NCI-H1694 (cell line): ENCODE results near the gene BSG.
"Not testable (repeated sequence)": the region's sequence is repeated elsewhere in the genome, so short reads cannot be mapped to it uniquely, and the experiment has no call there.

Source experiments
- DNase-seq: peaks from one replicate; lab custom pipeline; 2025; lab: John Stamatoyannopoulos, UW

BSG gene

DNA sequence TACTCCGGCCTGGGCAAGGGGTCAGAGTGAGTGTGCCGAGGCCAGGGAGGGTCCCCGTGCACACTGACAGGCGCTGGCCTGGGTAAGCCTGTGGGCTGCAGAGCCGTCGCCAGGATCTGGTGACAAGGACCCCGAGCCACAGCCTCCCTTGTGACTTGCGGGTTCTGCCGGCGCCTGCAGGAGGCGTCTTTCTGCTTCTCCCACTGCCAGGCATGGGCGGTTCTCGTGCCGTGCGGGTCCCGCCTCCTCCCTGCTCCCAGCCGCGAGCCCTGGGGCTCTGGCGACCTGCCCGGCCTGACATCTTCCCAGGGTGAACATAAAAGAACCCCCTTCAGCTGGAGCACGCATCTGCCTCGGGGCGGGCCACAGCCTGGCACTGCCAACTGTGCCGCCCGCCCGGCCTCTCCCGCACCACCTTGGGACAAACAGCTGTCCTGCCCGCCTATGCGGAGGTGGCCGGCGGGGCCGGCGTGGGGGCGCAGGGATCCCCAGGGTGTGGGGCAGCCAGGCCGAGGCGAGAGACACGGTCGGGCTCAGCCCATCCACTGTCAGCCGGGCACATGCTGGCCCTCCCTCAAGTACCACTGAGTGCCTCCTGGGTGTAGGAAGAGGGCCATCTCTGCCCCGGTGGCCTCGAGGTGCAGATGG lies 15.8 kb downstream of the BSG start:
- DNase-seq, result peak; percentile 88

DNA sequence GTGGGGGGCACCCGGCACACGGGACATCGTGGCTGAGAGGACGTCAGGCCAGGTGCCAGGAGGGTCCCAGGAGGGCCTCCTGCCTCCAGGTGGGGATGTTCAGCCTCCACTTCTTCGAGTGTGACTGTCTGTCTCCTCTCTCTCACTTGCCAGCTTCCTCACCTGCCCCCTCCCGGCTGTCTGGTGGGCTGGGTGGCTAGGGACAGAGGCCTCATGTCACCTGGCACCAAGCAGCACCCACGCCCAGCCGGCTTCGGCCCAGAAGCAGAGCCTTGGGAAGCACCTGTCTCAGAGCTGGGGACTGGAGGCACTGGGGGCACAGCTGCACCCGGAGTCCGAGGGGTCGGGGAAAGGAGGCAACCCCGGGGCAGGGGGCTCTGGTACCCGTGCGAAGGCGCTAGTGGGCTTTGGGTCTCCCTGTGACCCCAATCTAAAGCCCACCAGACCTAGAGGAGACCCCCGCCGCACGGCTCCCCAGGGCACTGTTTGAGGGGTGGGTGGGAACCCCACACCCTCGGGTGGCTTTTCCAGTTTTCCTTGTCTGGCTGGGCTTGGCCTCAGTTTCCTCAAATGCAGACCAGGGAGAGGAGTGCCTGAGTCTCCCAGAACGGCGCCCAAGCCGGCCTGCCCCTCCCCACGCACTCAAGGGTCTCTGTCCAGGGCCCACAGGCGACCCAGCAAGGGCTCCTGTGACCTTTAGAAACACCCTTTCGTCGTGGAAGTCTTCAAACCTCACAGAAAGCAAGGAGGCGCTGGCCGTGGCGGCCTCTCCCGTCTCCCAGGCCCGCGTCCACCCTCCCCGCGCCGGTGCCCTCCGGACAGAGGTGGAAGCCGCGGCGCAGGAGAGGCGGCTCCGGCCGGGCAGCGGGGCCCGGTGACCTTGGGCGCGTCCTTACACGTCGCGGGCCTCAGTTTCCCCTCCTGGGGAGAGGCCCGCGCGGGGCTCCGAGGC lies 16.6 kb downstream of the BSG start:
- DNase-seq, result no peak

GRCh38 chr19:589693-590395 lies 17.4 kb downstream of the BSG start, which contains the start of gene HCN2:
TSS of gene HCN2 (plus strand) at chr19:589881. CDS start at chr19:589946, 65 bp downstream.
- DNase-seq, result no peak

DNA sequence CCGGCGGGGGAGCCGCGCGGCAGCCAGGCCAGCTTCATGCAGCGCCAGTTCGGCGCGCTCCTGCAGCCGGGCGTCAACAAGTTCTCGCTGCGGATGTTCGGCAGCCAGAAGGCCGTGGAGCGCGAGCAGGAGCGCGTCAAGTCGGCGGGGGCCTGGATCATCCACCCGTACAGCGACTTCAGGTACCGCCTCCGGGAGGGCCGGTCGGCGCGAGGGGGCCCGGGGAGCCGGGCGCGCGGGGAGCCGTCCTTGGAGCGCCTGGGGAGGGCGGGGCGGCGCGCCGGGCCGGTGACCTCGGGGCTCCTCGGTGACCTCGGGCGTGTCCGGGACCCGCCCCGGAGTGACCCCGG lies 18.0 kb downstream of the BSG start:
- DNase-seq, result no peak

GRCh38 chr19:590750-591098 lies 18.3 kb downstream of the BSG start:
- no peak for DNase-seq

DNA sequence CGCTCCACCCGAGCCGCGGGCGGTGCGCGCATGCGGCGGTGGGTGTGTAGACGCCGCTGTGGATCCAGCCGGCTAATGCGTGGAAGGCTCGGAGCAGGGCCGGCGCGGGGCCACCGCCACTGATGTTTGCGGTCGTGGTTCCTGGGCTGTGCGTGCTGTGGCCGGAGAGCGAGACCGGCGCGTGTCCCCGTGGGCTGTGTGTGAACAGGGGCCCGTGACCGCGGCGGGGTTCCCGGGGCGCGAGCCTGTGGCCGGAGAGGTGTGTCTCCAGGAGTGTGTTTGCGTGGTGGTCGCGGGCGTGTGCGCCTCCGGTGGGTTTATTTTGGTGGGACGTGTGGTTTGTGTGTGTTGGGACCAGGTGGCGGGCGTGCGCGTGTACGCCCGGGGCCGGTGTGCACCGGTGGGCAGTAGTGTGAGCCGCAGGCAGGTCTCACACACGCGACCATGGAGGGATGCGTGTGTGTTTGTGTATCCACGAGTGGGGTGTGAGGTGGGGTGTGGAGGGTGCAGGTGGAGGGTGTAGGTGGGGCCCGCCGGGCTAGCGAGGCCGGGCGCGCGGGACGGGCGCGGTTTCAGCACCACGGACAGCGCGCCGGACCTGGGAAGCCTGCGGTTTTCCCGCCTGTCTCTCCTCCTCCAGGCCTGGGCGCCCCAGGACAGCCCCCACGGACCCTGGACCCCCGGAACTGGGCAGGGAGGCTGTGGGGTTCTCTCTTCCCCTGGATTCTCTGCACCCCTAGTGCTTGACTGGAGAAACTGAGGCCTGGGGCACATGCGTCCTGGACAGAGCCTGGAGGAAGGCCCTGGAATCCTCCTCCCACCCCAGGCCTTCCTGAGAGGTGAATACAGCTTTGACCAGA lies 18.9 kb downstream of the BSG start:
- DNase-seq, result no peak

GRCh38 chr19:592101-592500 lies 19.7 kb downstream of the BSG start:
- no peak for DNase-seq

GRCh38 chr19:593055-593454 lies 20.7 kb downstream of the BSG start:
- DNase-seq, result no peak

- DNase-seq, result no peak
These were observed 21.1 kb downstream of the BSG start for GRCh38 chr19:593505-593904.

DNA sequence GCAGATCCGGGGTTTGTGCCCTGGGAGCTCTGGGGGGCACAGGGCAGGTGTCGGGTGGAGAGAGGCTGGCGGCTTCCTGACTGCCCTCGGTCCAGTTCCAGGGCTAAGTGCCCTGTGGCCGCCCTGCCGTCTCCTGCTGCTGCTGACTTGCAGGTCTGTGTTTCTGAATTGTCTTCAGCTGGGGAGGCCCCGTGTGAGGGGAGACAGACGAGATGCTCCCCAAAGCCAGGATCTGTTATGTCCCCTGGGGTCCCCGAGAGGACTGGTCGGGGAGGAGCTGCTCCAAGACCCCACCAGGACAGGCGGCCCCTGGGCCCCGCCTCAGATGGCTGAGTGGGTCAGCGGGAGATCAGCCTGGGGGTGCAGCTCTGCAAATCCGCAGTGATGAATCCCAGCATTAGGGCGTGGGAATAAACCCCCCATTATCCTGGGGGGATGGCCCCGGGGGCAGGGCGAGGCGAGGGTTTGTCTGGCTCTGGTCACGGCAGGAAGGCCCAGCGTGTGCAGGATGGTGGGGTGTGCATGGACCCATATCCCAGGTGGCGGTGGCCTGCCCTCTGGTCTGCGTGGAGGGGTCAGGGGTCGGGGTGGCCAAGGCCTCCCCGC lies 22.0 kb downstream of the BSG start:
- DNase-seq, result no peak

GRCh38 chr19:595326-596262 lies 23.2 kb downstream of the BSG start:
- no peak for DNase-seq

- DNase-seq, result no peak
These were observed 23.9 kb downstream of the BSG start for GRCh38 chr19:596263-596655.

- no peak for DNase-seq
These were observed 25.3 kb downstream of the BSG start for GRCh38 chr19:597406-598315.

DNA sequence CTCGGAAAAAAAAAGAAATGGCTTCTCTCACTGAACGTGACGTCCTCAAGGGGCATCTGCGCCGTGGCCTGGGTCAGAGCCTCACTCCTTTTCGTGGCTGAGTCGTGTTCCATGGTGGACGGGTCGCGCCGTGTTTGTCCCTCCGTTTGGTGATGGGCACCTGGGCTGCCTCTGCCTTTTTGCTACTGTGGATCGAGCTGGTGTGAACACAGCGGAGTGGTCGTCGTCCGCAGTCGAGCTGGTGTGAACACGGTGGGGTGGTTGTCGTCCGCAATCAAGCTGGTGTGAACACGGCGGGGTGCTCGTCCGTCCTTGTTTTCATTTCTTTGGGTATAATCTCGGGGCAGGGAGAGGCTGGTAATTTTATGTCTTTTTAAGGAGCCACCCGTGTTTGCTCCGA lies 28.9 kb downstream of the BSG start:
- DNase-seq, result no peak

DNA sequence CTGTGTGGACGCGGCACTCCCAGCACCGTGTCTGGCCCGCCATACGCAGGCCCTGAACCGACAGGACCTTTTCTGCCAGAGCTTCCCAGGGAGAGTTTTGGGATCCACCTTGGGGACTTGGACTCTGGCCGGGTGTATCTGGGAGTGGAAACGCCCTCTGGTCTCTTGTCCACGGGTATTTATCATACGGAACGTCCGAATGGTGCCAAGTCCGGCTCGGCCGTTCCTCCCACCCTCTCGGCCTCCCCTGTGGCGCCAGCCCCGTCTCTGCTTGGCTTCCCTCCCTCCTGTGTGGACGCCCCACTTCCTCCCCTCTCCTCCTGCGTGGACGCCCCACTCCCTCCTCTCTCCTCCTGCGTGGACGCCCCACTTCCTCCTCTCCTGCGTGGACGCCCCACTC lies 29.4 kb downstream of the BSG start:
- no peak for DNase-seq

DNA sequence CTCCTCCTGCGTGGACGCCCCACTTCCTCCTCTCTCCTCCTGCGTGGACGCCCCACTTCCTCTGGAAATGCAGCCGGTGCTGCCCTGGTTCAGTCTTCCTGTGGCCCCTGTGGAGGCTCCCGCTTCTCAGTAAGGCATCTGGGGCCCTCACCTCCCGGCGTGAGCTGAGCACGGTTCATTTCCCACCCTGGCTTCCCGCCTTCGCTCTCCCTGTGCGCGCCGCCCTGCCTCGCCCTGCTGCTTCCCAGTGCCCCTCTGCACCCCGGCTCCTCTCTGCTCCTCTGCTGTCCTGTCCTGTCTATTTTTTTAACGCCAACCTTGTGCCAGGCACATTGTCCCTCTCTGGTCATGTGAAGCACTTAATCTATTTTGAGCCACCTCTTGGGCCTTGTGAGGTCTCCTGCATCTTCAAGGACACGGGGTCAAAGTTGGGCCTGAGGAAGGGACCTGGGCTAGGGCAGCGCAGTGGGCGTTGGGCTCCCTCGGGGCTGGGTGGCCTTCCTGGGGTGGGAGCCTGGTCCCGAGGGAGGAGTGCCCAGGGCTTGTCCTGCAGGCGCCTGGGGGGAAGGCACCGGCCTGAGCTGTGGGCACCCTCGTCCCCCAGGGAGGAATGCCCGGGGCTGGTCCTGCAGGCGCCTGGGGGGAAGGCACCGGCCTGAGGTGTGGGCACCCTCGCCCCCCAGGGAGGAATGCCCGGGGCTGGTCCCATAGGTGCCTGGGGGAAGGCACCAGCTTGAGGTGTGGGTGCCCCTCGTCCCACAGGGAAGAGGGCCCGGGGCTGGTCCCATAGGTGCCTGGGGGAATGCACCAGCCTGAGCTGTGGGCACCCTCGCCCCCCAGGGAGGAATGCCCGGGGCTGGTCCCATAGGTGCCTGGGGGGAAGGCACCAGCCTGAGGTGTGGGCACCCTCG lies 30.2 kb downstream of the BSG start:
- no peak for DNase-seq

GRCh38 chr19:603302-603639 lies 30.9 kb downstream of the BSG start:
- DNase-seq, result not testable (repeated sequence)

- DNase-seq, result not testable (repeated sequence)
These were observed 31.4 kb downstream of the BSG start for GRCh38 chr19:603779-604178.
